K562 (cell line): ENCODE data around the gene TEAD3. TPM values are rescaled to one million over a fixed set of nuclear protein-coding genes. Genes with fewer than 3 reads are reported as not detected.

Experiments
- ATAC-seq: fragments of 200-7000 bp; cut with Tn5 transposase; 3 replicates; pipeline ENCODE4 v1.9.1; 2020; ENCODE audit warnings: moderate library complexity
- BruUV-seq: library from RNA; stranded (reverse); fragments of 400-500 nt; replicated peaks from 2 replicates; lab custom pipeline; 2021; lab: Mats Ljungman, UMichigan
- CTCF ChIA-PET: fragments of 300-600 bp; formaldehyde crosslinking; extraction: SDS; loops from one replicate; lab custom pipeline; 2021; ENCODE audit warnings: low intra/inter-chr PET ratio; lab: Yijun Ruan, JAX
- POLR2A ChIA-PET: fragments of 300-600, 350-650 bp; sonication (Branson Sonifier 250); formaldehyde crosslinking; extraction: SDS; loops from one replicate; lab custom pipeline; 2021; ENCODE audit warnings: antibody characterized with exemption, inconsistent platforms; lab: Yijun Ruan, JAX
- DNase-seq, 4 experiments: peaks; one replicate each; pipeline versions ENCODE4 v3.0.0 to v3.0.0-alpha.2; 2011 to 2018; ENCODE audit warnings: low spot score in 3 of 4, mixed read lengths in 3 of 4; ENCODE audit errors: extremely low read depth in 1 of 4
- FAIRE-seq: peaks from 2 replicates; lab custom pipeline; 2011; peaks lifted over from hg19 to GRCh38; lab: Jason Lieb, UNC
- H2AFZ ChIP-seq: 2 replicates; pipeline ENCODE4 v1.6.0; 2011; ENCODE audit warnings: low read depth, low read length, control low read depth, inconsistent platforms
- H3K27ac ChIP-seq: fragments of 200-600 bp; 3 replicates; pipeline ENCODE4 v1.8.0; 2011; ENCODE audit warnings: low read depth, mild to moderate bottlenecking, control low read depth, inconsistent platforms, low read length, moderate library complexity, mixed read lengths; ENCODE audit errors: extremely low read depth
- H3K27me3 ChIP-seq, 2 experiments: fragments of 300-600 bp in 1 of 2; 2 replicates in 1 of 2; 3 replicates in 1 of 2; pipeline versions ENCODE4 v1.6.0 to v1.8.0; 2011; ENCODE audit warnings: inconsistent platforms in 2 of 2, low read length in 2 of 2, mild to moderate bottlenecking in 1 of 2, mixed read lengths in 1 of 2, moderate library complexity in 1 of 2; ENCODE audit not compliant: control insufficient read depth in 2 of 2, insufficient read depth in 2 of 2
- H3K36me3 ChIP-seq: fragments of 300-600 bp; 3 replicates; pipeline ENCODE4 v1.8.0; 2011; ENCODE audit warnings: mild to moderate bottlenecking, low read length, inconsistent platforms; ENCODE audit not compliant: control insufficient read depth, insufficient read depth
- H3K4me1 ChIP-seq, 2 experiments: fragments of 200-600 bp in 1 of 2; replicated peaks in 1 of 2; 2 replicates in 1 of 2; 3 replicates in 1 of 2; pipeline versions ENCODE4 v1.5.1 to v1.8.0; 2011; ENCODE audit warnings: inconsistent platforms in 2 of 2, low read length in 2 of 2, mild to moderate bottlenecking in 1 of 2, mixed read lengths in 1 of 2, moderate library complexity in 1 of 2; ENCODE audit not compliant: control insufficient read depth in 2 of 2, insufficient read depth in 2 of 2
- H3K4me2 ChIP-seq: 2 replicates; pipeline ENCODE4 v1.6.1; 2011; ENCODE audit warnings: low read length, control low read depth, inconsistent platforms, mixed read lengths; ENCODE audit not compliant: insufficient read depth
- H3K4me3 ChIP-seq: fragments of 200-600 bp; sonication (generic), shearing (Covaris generic); 2 replicates; pipeline ENCODE4 v1.5.1; 2016; ENCODE audit warnings: control low read depth, inconsistent platforms
- H3K79me2 ChIP-seq: fragments of 200-600 bp; 3 replicates; pipeline ENCODE4 v1.8.0; 2011; ENCODE audit warnings: low read length, inconsistent platforms; ENCODE audit not compliant: control insufficient read depth, insufficient read depth
- H3K9ac ChIP-seq, 2 experiments: 2 replicates each; pipeline versions ENCODE4 v1.6.0 to v1.6.1; 2011; ENCODE audit warnings: low read depth in 2 of 2, low read length in 2 of 2, control low read depth in 1 of 2, inconsistent platforms in 1 of 2, mild to moderate bottlenecking in 1 of 2, mixed read lengths in 1 of 2; ENCODE audit not compliant: insufficient read depth in 1 of 2
- H3K9me1 ChIP-seq: one replicate; pipeline ENCODE4 v1.6.0; 2011; ENCODE audit warnings: inconsistent platforms, mild to moderate bottlenecking, low read length, moderate library complexity; ENCODE audit not compliant: control insufficient read depth, insufficient read depth
- H3K9me3 ChIP-seq: replicated peaks from 2 replicates; pipeline ENCODE4 v1.5.1; 2011; ENCODE audit warnings: low read depth, low read length, inconsistent platforms; ENCODE audit not compliant: control insufficient read depth, insufficient read depth
- H4K20me1 ChIP-seq: replicated peaks from 2 replicates; pipeline ENCODE4 v1.6.1; 2011; ENCODE audit warnings: low read length, inconsistent platforms, mixed read lengths; ENCODE audit not compliant: control insufficient read depth, insufficient read depth
- ADNP ChIP-seq: fragments of 200-800 bp; sonication (Bioruptor generic); IDR thresholded peaks from 2 replicates; pipeline ENCODE4 v1.6.1; 2016; ENCODE audit warnings: missing genetic modification characterization, missing compliant biosample characterization
- CHD4 ChIP-seq: fragments of 200-600 bp; sonication (generic); IDR thresholded peaks from 3 replicates; pipeline ENCODE4 v1.6.1; 2012; ENCODE audit warnings: low read depth, mild to moderate bottlenecking, mixed read lengths, low read length, inconsistent platforms; ENCODE audit not compliant: insufficient read depth, insufficient replicate concordance, poor library complexity, severe bottlenecking
- FOXM1 ChIP-seq, 2 experiments: fragments of 450-650 bp in 1 of 2; sonication (generic) in 1 of 2; formaldehyde crosslinking in 1 of 2; IDR thresholded peaks; 2 replicates each; pipeline versions ENCODE4 v1.6.1 to v1.9.0; 2017 to 2022; ENCODE audit warnings: low read depth in 2 of 2, mild to moderate bottlenecking in 2 of 2, missing genetic modification reagents in 1 of 2, moderate library complexity in 1 of 2
- LCOR ChIP-seq: sonication (generic); formaldehyde crosslinking; IDR thresholded peaks from 2 replicates; pipeline ENCODE4 v1.8.0; 2022; ENCODE audit warnings: mild to moderate bottlenecking, missing genetic modification reagents
- MAFG ChIP-seq: fragments of 450-650 bp; conservative IDR thresholded peaks from 2 replicates; pipeline ENCODE4 v1.6.1; 2016; ENCODE audit warnings: missing genetic modification characterization, missing compliant biosample characterization
- NUFIP1 ChIP-seq: fragments of 450-650 bp; IDR thresholded peaks from 2 replicates; pipeline ENCODE4 v1.6.1; 2018; ENCODE audit not compliant: partially characterized antibody
- POLR2B ChIP-seq: fragments of 450-650 bp; IDR thresholded peaks from 2 replicates; pipeline ENCODE4 v1.6.1; 2018; ENCODE audit warnings: low read depth; ENCODE audit not compliant: partially characterized antibody
- TFAM ChIP-seq: fragments of 250-450 bp; sonication (Bioruptor Pico); conservative IDR thresholded peaks from 2 replicates; pipeline ENCODE4 v1.5.0; 2021; ENCODE audit warnings: mild to moderate bottlenecking, moderate library complexity
- ZNF707 ChIP-seq: fragments of 250-450 bp; sonication (Bioruptor Pico); conservative IDR thresholded peaks from 2 replicates; pipeline ENCODE4 v1.8.0; 2022; ENCODE audit warnings: inconsistent platforms, mild to moderate bottlenecking, moderate library complexity
- whole genome bisulfite sequencing: fragments of 100-300 bp; shearing (Covaris generic); methylation state at CpG from one replicate; pipeline ENCODE4 v1.1.6; 2016; ENCODE audit warnings: low coverage, mixed read lengths; ENCODE audit not compliant: insufficient coverage; ENCODE audit errors: missing lambda C conversion rate; 5-methylcytosine and 5-hydroxymethylcytosine counted together
- in situ Hi-C: fragments of 300-500 bp; cut with MboI; formaldehyde crosslinking; loops from 4 replicates; pipeline ENCODE4 v1.15.0; 2018; ENCODE audit warnings: inconsistent platforms, mixed read lengths
- intact Hi-C: fragments of 100-400 bp; cut with micrococcal nuclease; formaldehyde crosslinking; loops from 2 replicates; pipeline ENCODE4 v1.14.2; 2022
- polyA plus RNA-seq, 8 experiments: library from polyadenylated mRNA; depleted of rRNA in 4 of 8; stranded (reverse) in 5 of 8; unstranded in 3 of 8; fragments of >200 nt; fragmentation: Nextera tagmentation in 2 of 8; fragmentation: Illumina TruSeq in 1 of 8; extraction: Ambion mirVana in 2 of 8; extraction: Trizol in 1 of 8; gene quantifications; 2 replicates each; pipeline versions ENCODE4 v1.2.1 to v1.2.3, GENCODE V29; 2011 to 2014; ENCODE audit warnings: inconsistent platforms in 1 of 8, missing spikeins in 1 of 8
- total RNA-seq, 7 experiments: library from RNA; depleted of rRNA in 6 of 7; stranded (reverse); fragments of >200 nt in 6 of 7; fragmentation: Illumina TruSeq in 2 of 7; extraction: Trizol in 2 of 7; gene quantifications; 2 replicates each; pipeline versions ENCODE4 v1.2.1 to v1.2.3, GENCODE V29; 2011 to 2021; ENCODE audit warnings: low replicate concordance in 1 of 7
- TF ChIP-seq, protein P1 (sequence below): fragments of 450-650 bp; IDR thresholded peaks from 2 replicates; pipeline ENCODE4 v1.7.0; 2016; ENCODE audit warnings: borderline replicate concordance

Gene TEAD3
- total and polyA plus RNA-seq, 9 of the 15 experiments (the other 6 are each of a cell fraction or from before 2014, with no cell fraction given): 0.63 to 13.2 (median 3.3) TPM

DNA sequence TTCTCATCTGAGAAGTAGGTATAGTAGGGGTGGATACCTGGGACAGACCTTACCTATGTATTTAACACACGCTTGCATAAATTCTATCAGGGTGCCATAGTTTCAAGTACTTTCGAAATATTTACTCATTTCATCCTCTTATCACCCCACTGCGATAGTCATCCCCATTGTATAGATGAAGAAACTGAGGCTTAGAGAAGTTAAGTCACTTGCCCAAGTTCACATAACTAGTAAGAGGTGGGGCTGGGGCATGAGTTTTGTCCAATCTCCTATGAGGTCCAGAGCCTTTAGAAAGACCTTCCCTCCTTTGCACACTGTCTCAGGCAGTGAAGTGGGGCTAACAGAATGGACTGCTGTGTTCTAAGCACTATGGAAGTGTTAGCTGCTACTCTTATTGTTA is 9.7 kb upstream of the TEAD3 start (continued):
- no peak for TF ChIP-seq POLR2B
- TF ChIP-seq, protein P1, sequence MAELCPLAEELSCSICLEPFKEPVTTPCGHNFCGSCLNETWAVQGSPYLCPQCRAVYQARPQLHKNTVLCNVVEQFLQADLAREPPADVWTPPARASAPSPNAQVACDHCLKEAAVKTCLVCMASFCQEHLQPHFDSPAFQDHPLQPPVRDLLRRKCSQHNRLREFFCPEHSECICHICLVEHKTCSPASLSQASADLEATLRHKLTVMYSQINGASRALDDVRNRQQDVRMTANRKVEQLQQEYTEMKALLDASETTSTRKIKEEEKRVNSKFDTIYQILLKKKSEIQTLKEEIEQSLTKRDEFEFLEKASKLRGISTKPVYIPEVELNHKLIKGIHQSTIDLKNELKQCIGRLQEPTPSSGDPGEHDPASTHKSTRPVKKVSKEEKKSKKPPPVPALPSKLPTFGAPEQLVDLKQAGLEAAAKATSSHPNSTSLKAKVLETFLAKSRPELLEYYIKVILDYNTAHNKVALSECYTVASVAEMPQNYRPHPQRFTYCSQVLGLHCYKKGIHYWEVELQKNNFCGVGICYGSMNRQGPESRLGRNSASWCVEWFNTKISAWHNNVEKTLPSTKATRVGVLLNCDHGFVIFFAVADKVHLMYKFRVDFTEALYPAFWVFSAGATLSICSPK: no peak
- TF ChIP-seq MAFG: no peak
- no peak for TF ChIP-seq TFAM (CRISPR knock-in tag)
- peak; percentile 95 for TF ChIP-seq ADNP (tag)
- TF ChIP-seq NUFIP1: no peak
- TF ChIP-seq ZNF707: no peak
- TF ChIP-seq CHD4: peak; percentile 38

DNA sequence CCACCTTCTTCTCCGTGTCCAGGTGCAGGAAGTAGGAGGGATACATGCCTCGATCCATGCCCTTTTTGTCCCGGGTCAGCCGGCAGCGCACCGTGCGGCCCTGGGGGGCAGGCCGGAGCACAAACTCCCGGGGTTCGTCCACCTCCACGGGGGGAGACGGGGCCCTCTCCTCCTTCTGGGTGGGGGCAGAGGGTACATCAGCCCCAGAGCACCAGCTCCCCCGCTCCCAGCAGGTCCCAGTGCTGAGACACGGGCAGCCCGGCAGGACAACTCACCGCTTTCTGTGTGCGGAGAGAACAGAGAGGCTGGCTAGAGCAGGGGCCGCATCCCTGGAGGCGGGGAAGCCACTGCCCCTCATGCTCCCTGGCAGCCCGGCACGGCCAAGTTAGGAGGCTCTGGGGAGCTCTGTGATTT is 9.1 kb upstream of the TEAD3 start:
- no peak overlapping the region for H3K4me3 ChIP-seq
- FAIRE-seq (no peak), ATAC-seq (no peak; the same call in 2 of the 3 replicates)
- TF ChIP-seq FOXM1 (IDR thresholded peaks at IDR 0.05; ENCODE audit: low read depth) (no peak), FOXM1 (CRISPR knock-in tag; IDR thresholded peaks at IDR 0.05; ENCODE audit: low read depth) (0 out of 2 replicates have a peak, but pooled peaks have one; percentile 41), LCOR (CRISPR knock-in tag) (no peak)
- TF ChIP-seq, all 486 proteins: peak for 1
- peaks cover 43 to 63% of the 10 kb centered on the region in 2 experiments for H3K27me3 ChIP-seq
- H3K4me1 ChIP-seq: peaks cover under 1 to 11% of the 10 kb centered on the region in 2 experiments; a peak in 3 of 5 replicates
- peak in 1 of 4 experiments; percentile 11 for DNase-seq
- no peak overlapping the region for H3K4me2 ChIP-seq
- no peaks in the 10 kb centered on the region for H3K36me3 ChIP-seq
- WGBS: 12% methylated on average over 20 of the region's 21 CpGs
- in situ Hi-C loops (no loop called here), intact Hi-C loops (no loop called here)
- H3K9me1 ChIP-seq: no peaks in the 10 kb centered on the region
- POLR2A ChIA-PET: interaction anchor here (1.1 to 2.4 kb wide), 2 partner anchors 20 to 35 kb away, joined by 3 to 5 read pairs; no protein-coding TSS in a partner anchor
- no peak overlapping the region for H2AFZ ChIP-seq
- no TSS peak for BruUV-seq
- H4K20me1 ChIP-seq: peaks cover 7% of the 10 kb centered on the region; the same call in 1 of the 2 replicates
- no peaks in the 10 kb centered on the region for H3K9me3 ChIP-seq
- H3K79me2 ChIP-seq: no peaks in the 10 kb centered on the region
- CTCF ChIA-PET: interaction anchor here (0.6 kb wide), 2 partner anchors 60 to 918 kb away, joined by 3 to 4 read pairs; no protein-coding TSS in a partner anchor
- no peak overlapping the region for H3K27ac ChIP-seq
- peak overlapping the region in 1 of 2 experiments; percentile 14; a peak in 2 of 4 replicates for H3K9ac ChIP-seq
